NCI-H2107 (cell line): ENCODE measurements around the gene PELO.
"Not testable (repeated sequence)": the region's sequence is repeated elsewhere in the genome, so short reads cannot be mapped to it uniquely, and the experiment has no call there.

Experiments used
- DNase-seq: peaks from one replicate; lab custom pipeline; 2025; lab: John Stamatoyannopoulos, UW

Gene PELO

GRCh38 chr5:52801329-52801728, 13.6 kb downstream of the PELO start:
- no peak for DNase-seq

- no peak for DNase-seq
These were observed 14.7 kb downstream of the PELO start for GRCh38 chr5:52802272-52802973.

- DNase-seq = no peak
These were observed 15.2 kb downstream of the PELO start for GRCh38 chr5:52802974-52803336.

- no peak for DNase-seq
These were observed 16.7 kb downstream of the PELO start for GRCh38 chr5:52804387-52804791.

GRCh38 chr5:52804981-52805380, 17.3 kb downstream of the PELO start:
- DNase-seq = no peak

GRCh38 chr5:52805615-52806014, 17.9 kb downstream of the PELO start:
- DNase-seq = no peak

GRCh38 chr5:52807037-52807436, 19.3 kb downstream of the PELO start:
- DNase-seq = no peak

- no peak for DNase-seq
These were observed 20.0 kb downstream of the PELO start for GRCh38 chr5:52807723-52808122.

GRCh38 chr5:52808316-52808901, 20.7 kb downstream of the PELO start:
- DNase-seq = no peak

GRCh38 chr5:52809884-52810283, 22.2 kb downstream of the PELO start:
- DNase-seq = no peak

- DNase-seq = no peak
These were observed 22.7 kb downstream of the PELO start for GRCh38 chr5:52810426-52810825.

GRCh38 chr5:52811067-52811749, 23.5 kb downstream of the PELO start:
- no peak for DNase-seq

GRCh38 chr5:52814352-52815148, 26.8 kb downstream of the PELO start:
- no peak for DNase-seq

GRCh38 chr5:52817818-52818217, 30.1 kb downstream of the PELO start:
- no peak for DNase-seq

- no peak for DNase-seq
These were observed 30.6 kb downstream of the PELO start for GRCh38 chr5:52818360-52818759.

- DNase-seq = not testable (repeated sequence)
These were observed 31.1 kb downstream of the PELO start for GRCh38 chr5:52818807-52819206.

- no peak for DNase-seq
These were observed 34.2 kb downstream of the PELO start for GRCh38 chr5:52821901-52822300.

GRCh38 chr5:52822437-52822836, 34.7 kb downstream of the PELO start:
- no peak for DNase-seq

GRCh38 chr5:52824827-52825226, 37.1 kb downstream of the PELO start:
- DNase-seq = no peak

- no peak for DNase-seq
These were observed 38.1 kb downstream of the PELO start for GRCh38 chr5:52825826-52826225.

GRCh38 chr5:52827815-52828214, 40.1 kb downstream of the PELO start:
- DNase-seq = no peak

GRCh38 chr5:52829664-52830063, 41.9 kb downstream of the PELO start:
- DNase-seq = no peak

- DNase-seq = no peak
These were observed 42.9 kb downstream of the PELO start for GRCh38 chr5:52830650-52831049.
